Keratinocyte (primary cell): Measurements from ENCODE around the gene NHSL2. TPM values are rescaled to one million over a fixed set of nuclear protein-coding genes. Genes with fewer than 3 reads are reported as not detected.

Source experiments
- DNase-seq: peaks from one replicate; pipeline ENCODE4 v3.0.0-alpha.2; 2011; ENCODE audit warnings: low read depth, missing footprints, low spot score
- FAIRE-seq: peaks from 2 replicates; lab custom pipeline; 2011; peaks lifted over from hg19 to GRCh38; lab: Jason Lieb, UNC
- H2AFZ ChIP-seq: 2 replicates; pipeline ENCODE4 v1.6.0; 2012; ENCODE audit warnings: low read length, control low read depth, inconsistent platforms; ENCODE audit not compliant: control insufficient read depth
- H3K27ac ChIP-seq: 2 replicates; pipeline ENCODE4 v1.5.1; 2011; ENCODE audit warnings: low read length; ENCODE audit not compliant: control insufficient read depth, insufficient read depth
- H3K27me3 ChIP-seq: 3 replicates; pipeline ENCODE4 v1.6.0; 2011; ENCODE audit warnings: low read length; ENCODE audit not compliant: control insufficient read depth, insufficient read depth; ENCODE audit errors: extremely low read depth
- H3K36me3 ChIP-seq, 2 experiments: 2 replicates in 1 of 2; 3 replicates in 1 of 2; pipeline ENCODE4 v1.5.1; 2011; ENCODE audit warnings: low read length in 2 of 2, mild to moderate bottlenecking in 1 of 2; ENCODE audit not compliant: control insufficient read depth in 2 of 2, insufficient read depth in 2 of 2; ENCODE audit errors: extremely low read depth in 1 of 2
- H3K4me1 ChIP-seq: 3 replicates; pipeline ENCODE4 v1.5.1; 2011; ENCODE audit warnings: low read length; ENCODE audit not compliant: control insufficient read depth, insufficient read depth; ENCODE audit errors: extremely low read depth
- H3K4me2 ChIP-seq: 3 replicates; pipeline ENCODE4 v1.6.0; 2011; ENCODE audit warnings: low read depth, low read length; ENCODE audit not compliant: control insufficient read depth, insufficient read depth; ENCODE audit errors: extremely low read depth
- H3K4me3 ChIP-seq, 3 experiments: fragments of 200-600 bp in 1 of 3; sonication (generic) in 1 of 3; 2 replicates in 2 of 3; 3 replicates in 1 of 3; pipeline ENCODE4 v1.5.1; 2011 to 2016; ENCODE audit warnings: low read length in 3 of 3, mild to moderate bottlenecking in 3 of 3, control low read depth in 2 of 3, inconsistent platforms in 1 of 3, low read depth in 1 of 3, mixed read lengths in 1 of 3, mixed run types in 1 of 3, moderate library complexity in 1 of 3; ENCODE audit not compliant: control insufficient read depth in 2 of 3, insufficient read depth in 2 of 3; ENCODE audit errors: extremely low read depth in 1 of 3
- H3K79me2 ChIP-seq: 2 replicates; pipeline ENCODE4 v1.6.0; 2012; ENCODE audit warnings: low read length; ENCODE audit not compliant: control insufficient read depth, insufficient read depth
- H3K9ac ChIP-seq: 3 replicates; pipeline ENCODE4 v1.6.0; 2011; ENCODE audit warnings: low read length; ENCODE audit not compliant: control insufficient read depth, insufficient read depth; ENCODE audit errors: extremely low read depth
- H3K9me1 ChIP-seq: 3 replicates; pipeline ENCODE4 v1.6.0; 2011; ENCODE audit warnings: low read length; ENCODE audit not compliant: control insufficient read depth, insufficient read depth; ENCODE audit errors: extremely low read depth
- H3K9me3 ChIP-seq: 2 replicates; pipeline ENCODE4 v1.5.1; 2012; ENCODE audit warnings: low read depth, low read length; ENCODE audit not compliant: control insufficient read depth
- H4K20me1 ChIP-seq: 3 replicates; pipeline ENCODE4 v1.6.0; 2011; ENCODE audit warnings: low read length; ENCODE audit not compliant: control insufficient read depth, insufficient read depth; ENCODE audit errors: extremely low read depth
- CTCF ChIP-seq, 3 experiments: IDR thresholded peaks in 1 of 3; conservative IDR thresholded peaks in 1 of 3; optimal IDR thresholded peaks in 1 of 3; 2 replicates in 2 of 3; 3 replicates in 1 of 3; pipeline versions ENCODE3 to v1.5.1; 2011; ENCODE audit warnings: low read length in 3 of 3, mild to moderate bottlenecking in 3 of 3, moderate library complexity in 2 of 3, control low read depth in 1 of 3, inconsistent platforms in 1 of 3; ENCODE audit not compliant: insufficient read depth in 2 of 3; ENCODE audit errors: extremely low read depth in 1 of 3
- EZH2 ChIP-seq: IDR thresholded peaks from one replicate; pipeline ENCODE4 v1.6.1; 2012; ENCODE audit warnings: inconsistent platforms, mild to moderate bottlenecking, low read length, moderate library complexity
- dilution Hi-C: fragments of 300-500 bp; cut with MboI; formaldehyde crosslinking; loops from one replicate; pipeline ENCODE4 v1.7.0; 2020; ENCODE audit warnings: low sequenced_read_pairs; ENCODE audit not compliant: extremely low pct_ligation_motif_present
- polyA plus RNA-seq, 5 experiments: library from polyadenylated mRNA; depleted of rRNA in 3 of 5; stranded (reverse) in 3 of 5; stranded (forward) in 1 of 5; unstranded in 1 of 5; fragments of >200 nt; gene quantifications; 1 replicate in 1 of 5; 2 replicates in 3 of 5; 3 replicates in 1 of 5; pipeline versions ENCODE4 v1.2.1 to v1.2.3, GENCODE V29; 2011 to 2012; ENCODE audit warnings: missing spikeins in 2 of 5, low read depth in 1 of 5, low replicate concordance in 1 of 5

Gene NHSL2
- polyA plus RNA-seq, 1 donor (not counting 4 experiments of a cell fraction or from before 2014, with no cell fraction given) = 0.04 TPM

- Histone ChIP-seq H3K4me2 (no peak overlapping the region), H3K9me3 (no peaks in the 10 kb centered on the region), H3K9ac (no peak overlapping the region), H3K79me2 (no peaks in the 10 kb centered on the region), H4K20me1 (no peaks in the 10 kb centered on the region), H3K36me3 (no peaks in the 10 kb centered on the region), H2AFZ (no peak overlapping the region), H3K4me3 (no peak overlapping the region), H3K27ac (no peak overlapping the region), H3K4me1 (no peaks in the 10 kb centered on the region), H3K9me1 (no peaks in the 10 kb centered on the region), H3K27me3 (peaks cover 31% of the 10 kb centered on the region)
- no peak for TF ChIP-seq CTCF (optimal IDR thresholded peaks at IDR 0.05 in 1 of 3, IDR thresholded peaks at IDR 0.05 in 1 of 3, conservative IDR thresholded peaks at IDR 0.05 in 1 of 3; ENCODE audit: extremely low read depth in 1 of 3, insufficient read depth in 2 of 3, low read length in 3 of 3)
- no peak for TF ChIP-seq EZH2
- DNase-seq = no peak
- no peak for FAIRE-seq
- dilution Hi-C loops = no loop called here
These were observed 198.0 kb downstream of the NHSL2 start for GRCh38 chrX:72108666-72109065.

- FAIRE-seq (no peak), DNase-seq (no peak)
- Histone ChIP-seq H3K4me1 (no peaks in the 10 kb centered on the region), H3K27me3 (peaks cover 37% of the 10 kb centered on the region), H3K9ac (no peak overlapping the region), H4K20me1 (no peaks in the 10 kb centered on the region), H3K9me1 (no peaks in the 10 kb centered on the region), H3K36me3 (no peaks in the 10 kb centered on the region), H2AFZ (no peak overlapping the region), H3K9me3 (no peaks in the 10 kb centered on the region), H3K4me2 (no peak overlapping the region), H3K4me3 (no peak overlapping the region), H3K79me2 (no peaks in the 10 kb centered on the region), H3K27ac (no peak overlapping the region)
- TF ChIP-seq EZH2 = no peak
- dilution Hi-C loops = no loop called here
These were observed 199.6 kb downstream of the NHSL2 start for GRCh38 chrX:72110051-72110875.
